Fibroblast of villous mesenchyme (primary cell): ENCODE measurements around the gene TRABD2A. TPM values are rescaled to one million over a fixed set of nuclear protein-coding genes. Genes with fewer than 3 reads are reported as not detected.
A peak's percentile ranks its signal among the peaks of the same experiment; 100 is the strongest.
"Not testable (repeated sequence)": the region's sequence is repeated elsewhere in the genome, so short reads cannot be mapped to it uniquely, and the experiment has no call there.

ENCODE experiments used
- DNase-seq: peaks from one replicate; pipeline ENCODE4 v3.0.0-alpha.2; 2010; ENCODE audit warnings: low read depth
- H3K4me3 ChIP-seq: 2 replicates; pipeline ENCODE4 v1.5.1; 2011; ENCODE audit warnings: low read depth, mild to moderate bottlenecking, low read length
- CTCF ChIP-seq: IDR thresholded peaks from 2 replicates; pipeline ENCODE4 v1.5.1; 2012; ENCODE audit warnings: low read depth, mild to moderate bottlenecking, low read length; ENCODE audit not compliant: insufficient read depth
- total RNA-seq: library from RNA; depleted of rRNA; stranded (reverse); fragments of >200 nt; gene quantifications from 2 replicates; pipeline ENCODE4 v1.2.3, GENCODE V29; 2012

The TRABD2A gene
- total RNA-seq, 1 donor, result 1.7 TPM

GRCh38 chr2:84873350-84873749, 7.5 kb downstream of the TRABD2A start:
- no peak overlapping the region for H3K4me3 ChIP-seq
- no peak for DNase-seq
- no peak for TF ChIP-seq CTCF

DNA sequence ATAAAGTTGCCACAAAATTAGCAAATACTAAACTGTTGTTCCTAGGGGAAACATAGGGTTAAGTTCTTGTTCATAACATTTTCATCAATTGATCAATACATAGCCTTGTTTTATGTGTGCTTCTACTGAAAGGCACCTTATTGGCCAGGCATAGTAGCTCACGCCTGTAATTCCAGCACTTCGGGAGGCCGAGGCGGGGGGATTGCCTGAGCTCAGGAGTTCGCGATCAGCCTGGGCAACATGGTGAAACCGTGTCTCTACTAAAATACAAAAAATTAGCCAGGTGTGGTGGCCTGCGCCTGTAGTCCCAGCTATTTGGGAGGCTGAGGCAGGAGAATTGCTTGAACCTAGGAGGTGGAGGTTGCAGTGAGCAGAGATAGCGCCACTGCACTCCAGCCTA, 8.2 kb downstream of the TRABD2A start:
- not testable (repeated sequence) for DNase-seq, H3K4me3 ChIP-seq

GRCh38 chr2:84870306-84870705, 10.6 kb downstream of the TRABD2A start:
- no peak for TF ChIP-seq CTCF
- no peak for DNase-seq
- no peak overlapping the region for H3K4me3 ChIP-seq

DNA sequence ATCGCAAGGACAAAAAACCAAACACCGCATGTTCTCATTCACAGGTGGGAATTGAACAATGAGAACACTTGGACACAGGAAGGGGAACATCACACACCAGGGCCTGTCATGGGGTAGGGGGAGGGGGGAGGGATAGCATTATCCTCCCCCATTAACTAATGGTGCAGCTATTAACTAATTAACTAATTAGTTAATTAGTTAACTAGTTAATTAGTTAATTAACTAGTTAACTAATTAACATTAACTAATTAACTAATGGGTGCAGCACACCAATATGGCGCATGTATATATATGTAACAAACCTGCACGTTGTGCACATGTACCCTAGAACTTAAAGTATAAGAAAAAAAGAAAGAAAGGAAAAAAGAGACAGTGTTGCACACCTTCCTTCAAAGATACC, 12.6 kb downstream of the TRABD2A start:
- DNase-seq, H3K4me3 ChIP-seq: not testable (repeated sequence)

DNA sequence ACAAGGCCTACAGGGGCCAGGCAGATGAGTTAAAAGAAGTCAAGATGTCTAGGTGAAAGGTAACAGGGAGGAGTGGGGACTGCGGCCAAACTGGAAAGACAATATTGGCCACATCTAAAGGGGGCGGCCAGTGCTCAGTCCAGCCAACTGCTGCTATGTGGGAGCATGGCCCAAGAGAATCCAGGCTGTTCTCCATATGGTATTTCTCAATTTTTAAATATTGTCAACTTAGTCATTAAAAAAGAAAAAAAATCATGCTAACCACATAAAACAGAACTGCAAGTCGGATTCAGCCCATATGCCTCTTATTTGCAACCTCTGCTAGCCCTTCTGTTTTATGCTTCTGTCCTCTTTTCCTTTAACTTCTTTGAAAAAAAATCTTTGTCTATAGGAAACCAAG, 14.8 kb downstream of the TRABD2A start:
- DNase-seq, result peak; percentile 34
- no peak overlapping the region for H3K4me3 ChIP-seq
- no peak for TF ChIP-seq CTCF

DNA sequence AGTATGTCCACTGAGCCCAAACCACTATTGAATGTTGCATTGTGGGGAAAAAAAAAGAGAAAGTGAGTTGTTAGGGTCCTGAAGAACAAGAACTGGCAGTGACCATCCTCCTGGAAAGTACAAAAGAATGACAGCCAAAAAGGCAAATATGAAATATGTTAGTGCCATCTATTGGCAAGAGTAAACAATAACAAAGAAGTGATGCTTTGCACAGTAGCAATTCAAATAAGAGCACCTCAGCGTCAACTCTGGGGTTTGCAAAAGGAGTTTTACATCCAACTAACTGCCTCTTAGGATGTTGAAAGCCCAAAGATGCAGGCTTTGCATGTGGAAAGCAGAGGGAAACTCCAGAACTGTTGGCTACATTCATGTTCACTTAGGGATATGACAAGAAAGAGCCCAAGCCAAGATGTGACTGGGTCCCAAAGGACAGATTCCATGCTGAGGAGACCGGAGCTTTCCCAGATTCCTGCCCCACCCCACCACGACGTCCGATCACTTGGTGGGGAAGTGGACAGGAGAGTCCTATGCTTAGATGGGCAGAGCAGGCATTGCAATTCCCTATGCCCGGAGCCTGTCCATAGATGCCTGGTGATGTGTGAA, 15.6 kb downstream of the TRABD2A start:
- H3K4me3 ChIP-seq, result no peak overlapping the region
- TF ChIP-seq CTCF, result peak; percentile 20
- DNase-seq, result peak; percentile 27

DNA sequence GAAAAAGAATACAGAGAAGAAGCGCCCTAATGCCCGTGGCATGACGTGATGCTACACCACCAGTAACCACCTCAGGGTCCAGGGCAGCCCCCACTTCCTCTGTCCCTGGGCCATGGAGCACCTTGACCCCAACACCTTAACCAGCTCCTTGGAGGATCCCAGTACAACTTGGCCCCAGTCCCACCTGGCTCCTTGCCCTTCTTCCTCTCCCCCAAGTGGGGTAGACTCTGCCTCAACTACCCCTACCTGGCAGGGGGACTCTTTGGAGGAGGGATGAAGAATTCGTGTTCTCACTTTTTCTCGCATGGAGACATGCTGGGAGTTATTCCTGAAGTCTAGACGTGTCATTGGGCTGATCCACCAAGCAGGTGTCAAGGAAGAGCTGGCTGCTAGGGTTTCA, 18.9 kb downstream of the TRABD2A start:
- H3K4me3 ChIP-seq, result no peak overlapping the region
- no peak for DNase-seq
- TF ChIP-seq CTCF, result no peak

GRCh38 chr2:84861539-84861938, 19.3 kb downstream of the TRABD2A start:
- DNase-seq, result no peak
- H3K4me3 ChIP-seq, result no peak overlapping the region
- TF ChIP-seq CTCF, result no peak
